Right atrium auricular region (tissue), 2 donors: Measurements from ENCODE around the gene PAQR4. TPM values are rescaled to one million over a fixed set of nuclear protein-coding genes. Genes with fewer than 3 reads are reported as not detected.
A peak's percentile ranks its signal among the peaks of the same experiment; 100 is the strongest.

Experiments used
- DNase-seq: peaks from one replicate; pipeline ENCODE4 v3.0.0-alpha.2; 2019; ENCODE audit warnings: low spot score
- H3K27ac ChIP-seq, 2 donors: fragments of 200-600 bp; sonication (generic); 1 replicate in 1 of 2; 2 replicates in 1 of 2; pipeline ENCODE4 v1.5.1; 2016 to 2019
- H3K27me3 ChIP-seq, 2 donors: fragments of 200-600 bp; sonication (generic); one replicate each; pipeline versions ENCODE4 v1.5.1 to v1.6.0; 2017 to 2019
- H3K36me3 ChIP-seq: fragments of 200-600 bp; sonication (generic); one replicate; pipeline ENCODE4 v1.5.1; 2016
- H3K4me1 ChIP-seq, 2 donors: fragments of 200-600 bp; sonication (generic); one replicate each; pipeline versions ENCODE4 v1.5.1 to v1.6.0; 2017 to 2019
- H3K4me3 ChIP-seq, 2 donors: fragments of 200-600 bp; sonication (generic); 1 replicate in 1 of 2; 2 replicates in 1 of 2; pipeline ENCODE4 v1.5.1; 2017 to 2019; ENCODE audit warnings: mild to moderate bottlenecking in 1 of 2, moderate library complexity in 1 of 2
- H3K9me3 ChIP-seq, 2 donors: fragments of 200-600 bp; sonication (generic); one replicate each; pipeline ENCODE4 v1.5.1; 2019
- total RNA-seq, 2 donors: library from RNA; depleted of rRNA; stranded (reverse); fragments of >200 nt; gene quantifications; one replicate each; pipeline ENCODE4 v1.1.0, GENCODE V29; 2016
- TF ChIP-seq, protein P1 (sequence below), 2 donors: fragments of 200-600 bp; sonication (generic); IDR thresholded peaks; one replicate each; pipeline ENCODE4 v1.5.1; 2019; ENCODE audit warnings: antibody characterized with exemption in 2 of 2

Gene PAQR4
- total RNA-seq, 2 donors from 2014 or later, result 4.7 to 5.9 TPM

DNA sequence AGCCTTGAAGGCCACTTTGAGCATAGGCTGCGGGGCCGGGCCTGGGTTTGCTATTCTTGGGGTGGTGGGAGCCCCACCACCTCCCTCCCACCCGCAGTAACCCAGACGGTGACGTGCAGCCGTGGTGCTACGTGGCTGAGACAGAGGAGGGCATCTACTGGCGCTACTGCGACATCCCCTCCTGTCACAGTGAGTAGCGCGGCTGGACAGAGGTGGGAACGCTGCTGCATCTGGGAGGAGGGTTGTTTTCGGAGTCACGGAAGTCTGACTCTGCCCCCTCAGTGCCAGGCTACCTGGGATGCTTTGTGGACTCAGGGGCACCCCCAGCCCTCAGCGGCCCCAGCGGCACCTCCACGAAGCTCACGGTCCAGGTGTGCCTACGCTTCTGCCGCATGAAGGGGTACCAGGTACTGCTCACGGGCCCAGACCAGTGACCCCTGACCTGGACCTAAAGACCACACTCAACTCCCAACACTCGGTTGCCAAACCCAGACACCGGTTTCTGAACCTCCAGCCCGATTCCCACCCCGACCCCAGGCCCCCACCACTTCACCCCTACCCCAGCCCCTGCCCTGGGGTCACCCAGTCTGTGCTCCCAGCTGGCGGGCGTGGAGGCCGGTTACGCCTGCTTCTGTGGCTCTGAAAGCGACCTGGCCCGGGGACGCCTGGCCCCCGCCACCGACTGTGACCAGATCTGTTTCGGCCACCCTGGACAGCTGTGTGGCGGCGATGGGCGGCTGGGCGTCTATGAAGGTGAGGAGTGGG is 2.9 kb upstream of the PAQR4 start:
- peaks cover 0 to 66% of the 10 kb centered on the region in 2 donors for H3K4me1 ChIP-seq
- TF ChIP-seq, protein P1, sequence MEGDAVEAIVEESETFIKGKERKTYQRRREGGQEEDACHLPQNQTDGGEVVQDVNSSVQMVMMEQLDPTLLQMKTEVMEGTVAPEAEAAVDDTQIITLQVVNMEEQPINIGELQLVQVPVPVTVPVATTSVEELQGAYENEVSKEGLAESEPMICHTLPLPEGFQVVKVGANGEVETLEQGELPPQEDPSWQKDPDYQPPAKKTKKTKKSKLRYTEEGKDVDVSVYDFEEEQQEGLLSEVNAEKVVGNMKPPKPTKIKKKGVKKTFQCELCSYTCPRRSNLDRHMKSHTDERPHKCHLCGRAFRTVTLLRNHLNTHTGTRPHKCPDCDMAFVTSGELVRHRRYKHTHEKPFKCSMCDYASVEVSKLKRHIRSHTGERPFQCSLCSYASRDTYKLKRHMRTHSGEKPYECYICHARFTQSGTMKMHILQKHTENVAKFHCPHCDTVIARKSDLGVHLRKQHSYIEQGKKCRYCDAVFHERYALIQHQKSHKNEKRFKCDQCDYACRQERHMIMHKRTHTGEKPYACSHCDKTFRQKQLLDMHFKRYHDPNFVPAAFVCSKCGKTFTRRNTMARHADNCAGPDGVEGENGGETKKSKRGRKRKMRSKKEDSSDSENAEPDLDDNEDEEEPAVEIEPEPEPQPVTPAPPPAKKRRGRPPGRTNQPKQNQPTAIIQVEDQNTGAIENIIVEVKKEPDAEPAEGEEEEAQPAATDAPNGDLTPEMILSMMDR (IDR thresholded peaks at IDR 0.05), result no peak
- H3K4me3 ChIP-seq, result peak overlapping the region in 1 of 2 donors; percentile 28
- no peak for DNase-seq
- H3K27ac ChIP-seq, result no peak overlapping the region
- no peaks in the 10 kb centered on the region for H3K36me3 ChIP-seq
- H3K9me3 ChIP-seq, result no peaks in the 10 kb centered on the region
- H3K27me3 ChIP-seq, result peaks cover 40 to 51% of the 10 kb centered on the region in 2 donors

DNA sequence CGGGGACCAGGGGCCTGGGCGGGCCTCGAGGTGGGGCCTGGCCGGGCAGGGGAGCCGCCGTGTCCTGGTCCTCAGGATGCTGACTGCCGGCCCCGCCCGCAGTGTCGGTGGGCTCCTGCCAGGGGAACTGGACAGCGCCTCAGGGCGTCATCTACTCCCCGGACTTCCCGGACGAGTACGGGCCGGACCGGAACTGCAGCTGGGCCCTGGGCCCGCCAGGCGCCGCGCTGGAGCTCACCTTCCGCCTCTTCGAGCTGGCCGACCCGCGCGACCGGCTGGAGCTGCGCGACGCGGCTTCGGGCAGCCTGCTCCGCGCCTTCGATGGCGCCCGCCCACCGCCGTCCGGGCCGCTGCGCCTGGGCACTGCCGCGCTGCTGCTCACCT is 2.3 kb upstream of the PAQR4 start:
- no peaks in the 10 kb centered on the region for H3K9me3 ChIP-seq
- peaks cover 40 to 51% of the 10 kb centered on the region in 2 donors for H3K27me3 ChIP-seq
- no peak overlapping the region for H3K27ac ChIP-seq
- no peak for DNase-seq
- TF ChIP-seq, protein P1 (IDR thresholded peaks at IDR 0.05), result no peak
- H3K4me3 ChIP-seq, result peak overlapping the region in 1 of 2 donors; percentile 28
- H3K36me3 ChIP-seq, result no peaks in the 10 kb centered on the region
- H3K4me1 ChIP-seq, result peaks cover 0 to 66% of the 10 kb centered on the region in 2 donors

DNA sequence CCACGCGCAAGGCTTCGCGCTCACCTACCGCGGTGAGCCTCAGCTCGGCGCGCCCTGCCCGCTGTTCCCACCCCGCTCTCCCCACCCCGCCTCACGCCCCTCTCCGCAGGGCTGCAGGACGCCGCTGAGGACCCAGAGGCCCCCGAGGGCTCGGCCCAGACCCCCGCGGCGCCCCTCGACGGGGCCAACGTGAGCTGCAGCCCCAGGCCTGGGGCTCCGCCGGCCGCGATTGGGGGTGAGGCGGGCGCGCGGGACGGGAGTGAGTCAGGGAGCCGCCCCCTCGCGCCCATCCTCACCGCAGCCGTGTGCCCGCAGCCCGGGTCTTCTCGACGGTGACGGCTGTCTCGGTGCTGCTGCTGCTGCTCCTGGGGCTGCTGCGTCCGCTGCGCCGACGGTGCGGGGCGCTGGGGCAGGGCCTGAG is 1.9 kb upstream of the PAQR4 start:
- peaks cover 37 to 51% of the 10 kb centered on the region in 2 donors for H3K27me3 ChIP-seq
- TF ChIP-seq, protein P1 (IDR thresholded peaks at IDR 0.05), result no peak
- H3K9me3 ChIP-seq, result no peaks in the 10 kb centered on the region
- peaks cover 0 to 66% of the 10 kb centered on the region in 2 donors for H3K4me1 ChIP-seq
- H3K27ac ChIP-seq, result no peak overlapping the region
- H3K4me3 ChIP-seq, result peak overlapping the region in 1 of 2 donors; percentile 28
- no peaks in the 10 kb centered on the region for H3K36me3 ChIP-seq
- no peak for DNase-seq

DNA sequence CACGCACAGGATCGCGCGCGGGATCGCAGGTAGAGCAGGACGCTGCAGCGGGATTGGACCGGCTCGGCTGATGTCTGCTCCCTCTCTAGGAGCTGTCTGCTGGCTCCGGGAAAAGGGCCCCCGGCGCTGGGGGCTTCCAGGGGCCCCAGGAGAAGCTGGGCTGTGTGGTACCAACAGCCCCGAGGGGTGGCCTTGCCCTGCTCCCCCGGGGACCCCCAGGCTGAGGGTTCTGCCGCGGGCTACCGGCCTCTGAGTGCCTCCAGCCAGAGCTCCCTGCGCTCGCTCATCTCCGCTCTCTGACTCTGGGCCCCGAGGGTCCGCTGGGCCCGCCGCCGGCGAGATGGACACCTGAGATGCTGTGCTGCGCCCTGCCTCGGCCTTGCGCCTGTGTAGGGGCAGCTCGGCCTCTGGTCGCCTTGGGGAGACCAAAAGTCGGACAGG is 1.4 kb upstream of the PAQR4 start:
- no peak overlapping the region for H3K4me3 ChIP-seq
- peaks cover 0 to 66% of the 10 kb centered on the region in 2 donors for H3K4me1 ChIP-seq
- TF ChIP-seq, protein P1 (IDR thresholded peaks at IDR 0.05), result no peak
- H3K27me3 ChIP-seq, result peaks cover 31 to 50% of the 10 kb centered on the region in 2 donors
- no peak overlapping the region for H3K27ac ChIP-seq
- H3K36me3 ChIP-seq, result no peaks in the 10 kb centered on the region
- no peaks in the 10 kb centered on the region for H3K9me3 ChIP-seq
- DNase-seq, result no peak

DNA sequence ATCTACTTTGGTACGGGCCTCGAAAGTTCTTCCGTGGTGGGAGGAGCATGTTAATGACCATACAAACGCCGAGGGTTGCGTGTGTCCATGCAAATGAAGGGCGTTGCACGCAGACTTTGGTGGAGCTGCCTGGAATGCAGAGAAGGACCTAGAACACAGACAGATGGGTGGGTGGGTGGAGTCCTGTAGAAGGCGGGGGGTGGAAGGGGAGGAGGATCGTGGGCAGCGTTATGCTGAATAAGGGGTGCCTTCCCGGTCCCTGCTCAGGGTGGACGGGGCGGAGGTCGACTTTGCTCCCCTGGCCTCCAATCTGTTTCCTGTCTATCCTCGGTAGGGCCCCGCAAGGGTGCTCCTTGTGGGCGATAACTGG is 795 bp upstream of the PAQR4 start:
- peaks cover 27 to 43% of the 10 kb centered on the region in 2 donors for H3K27me3 ChIP-seq
- DNase-seq, result no peak

More for the DNA sequence above, 795 bp upstream of the PAQR4 start:
- Histone ChIP-seq H3K4me1 (peaks cover 0 to 65% of the 10 kb centered on the region in 2 donors), H3K36me3 (no peaks in the 10 kb centered on the region), H3K4me3 (peak overlapping the region; percentile 58 to 75), H3K9me3 (no peaks in the 10 kb centered on the region), H3K27ac (peak overlapping the region in 1 of 2 donors; percentile 35)
- TF ChIP-seq, protein P1 (IDR thresholded peaks at IDR 0.05), result no peak
